HEK293T (cell line): ENCODE results near the gene CCIN.

Experiments used
- ARNT ChIP-seq: fragments of 450-650 bp; IDR thresholded peaks from 2 replicates; pipeline ENCODE4 v1.6.1; 2017; ENCODE audit warnings: mild to moderate bottlenecking
- BHLHE40 ChIP-seq: fragments of 450-650 bp; IDR thresholded peaks from 2 replicates; pipeline ENCODE4 v1.6.1; 2016; ENCODE audit warnings: mild to moderate bottlenecking, moderate library complexity, borderline replicate concordance
- CTBP1 ChIP-seq: fragments of 450-650 bp; IDR thresholded peaks from 2 replicates; pipeline ENCODE4 v1.6.1; 2016; ENCODE audit warnings: borderline replicate concordance
- ELF4 ChIP-seq: fragments of 450-650 bp; IDR thresholded peaks from 2 replicates; pipeline ENCODE4 v1.6.1; 2017; ENCODE audit warnings: antibody characterized with exemption
- FOXA1 ChIP-seq: fragments of 450-650 bp; IDR thresholded peaks from 2 replicates; pipeline ENCODE4 v1.6.1; 2016; ENCODE audit warnings: mild to moderate bottlenecking
- FOXM1 ChIP-seq: fragments of 450-650 bp; IDR thresholded peaks from 2 replicates; pipeline ENCODE4 v1.6.1; 2017; ENCODE audit warnings: mild to moderate bottlenecking, borderline replicate concordance
- HDGF ChIP-seq: fragments of 450-650 bp; IDR thresholded peaks from 2 replicates; pipeline ENCODE4 v1.6.1; 2017; ENCODE audit warnings: antibody characterized with exemption, borderline replicate concordance
- LEF1 ChIP-seq: fragments of 450-650 bp; IDR thresholded peaks from 2 replicates; pipeline ENCODE4 v1.6.1; 2017; ENCODE audit warnings: mild to moderate bottlenecking, borderline replicate concordance
- PKNOX1 ChIP-seq: fragments of 450-650 bp; IDR thresholded peaks from 2 replicates; pipeline ENCODE4 v1.6.1; 2016
- SP1 ChIP-seq: fragments of 450-650 bp; IDR thresholded peaks from 2 replicates; pipeline ENCODE4 v1.6.1; 2017
- SUZ12 ChIP-seq: fragments of 450-650 bp; IDR thresholded peaks from 2 replicates; pipeline ENCODE4 v1.6.1; 2016; ENCODE audit warnings: mild to moderate bottlenecking
- TARDBP ChIP-seq: fragments of 450-650 bp; IDR thresholded peaks from 2 replicates; pipeline ENCODE4 v1.6.1; 2016
- ZNF384 ChIP-seq: fragments of 450-650 bp; IDR thresholded peaks from 2 replicates; pipeline ENCODE4 v1.6.1; 2016

GRCh38 chr9:36138901-36139300 is 30.3 kb upstream of the CCIN start:
- TF ChIP-seq SUZ12 (no peak), ZNF384 (no peak), PKNOX1 (no peak), BHLHE40 (no peak), FOXM1 (no peak), FOXA1 (no peak), HDGF (no peak), SP1 (no peak), ARNT (no peak), ELF4 (no peak), TARDBP (no peak), CTBP1 (no peak), LEF1 (no peak)
